Astrocyte (in vitro differentiated cells and primary cell): ENCODE results near the gene CFAP52.

Source experiments
- CTCF ChIP-seq: IDR thresholded peaks from 2 replicates; pipeline ENCODE4 v1.5.1; 2011; ENCODE audit warnings: low read depth, mild to moderate bottlenecking, inconsistent platforms, low read length, moderate library complexity; ENCODE audit not compliant: insufficient read depth
- EZH2 ChIP-seq: IDR thresholded peaks from 2 replicates; pipeline ENCODE4 v1.6.1; 2012; ENCODE audit warnings: mild to moderate bottlenecking, low read length, inconsistent platforms; ENCODE audit not compliant: insufficient read depth

- TF ChIP-seq EZH2, result no peak
- no peak for TF ChIP-seq CTCF
Observed at GRCh38 chr17:9533441-9533840, 43.0 kb upstream of the CFAP52 start.
